Natural killer cell (primary cell): ENCODE data around the gene TANC1. TPM values are rescaled to one million over a fixed set of nuclear protein-coding genes. Genes with fewer than 3 reads are reported as not detected.

ENCODE experiments used
- ATAC-seq, 3 donors: fragments of 150-1000 bp in 2 of 3; fragments of 200-7000 bp in 1 of 3; cut with Tn5 transposase; 1 replicate in 1 of 3; 2 replicates in 2 of 3; pipeline ENCODE4 v1.10.0; 2021; ENCODE audit warnings: mild to moderate bottlenecking in 2 of 3, moderate library complexity in 2 of 3
- DNase-seq, 2 donors: peaks; one replicate each; pipeline versions ENCODE4 v3.0.0 to v3.0.0-alpha.2; 2013 to 2021; ENCODE audit warnings: mixed read lengths in 1 of 2
- H3K27ac ChIP-seq: one replicate; pipeline ENCODE4 v1.5.1; 2013; ENCODE audit warnings: mild to moderate bottlenecking, low read length
- H3K27me3 ChIP-seq: one replicate; pipeline ENCODE4 v1.6.1; 2013; ENCODE audit warnings: low read length; ENCODE audit not compliant: control insufficient read depth, insufficient read depth
- H3K36me3 ChIP-seq: one replicate; pipeline ENCODE4 v1.6.1; 2013; ENCODE audit warnings: low read length; ENCODE audit not compliant: control insufficient read depth, insufficient read depth
- H3K4me1 ChIP-seq: one replicate; pipeline ENCODE4 v1.6.1; 2013; ENCODE audit warnings: low read length; ENCODE audit not compliant: control insufficient read depth, insufficient read depth
- H3K4me3 ChIP-seq: one replicate; pipeline ENCODE4 v1.5.1; 2013; ENCODE audit warnings: low read length
- H3K9me3 ChIP-seq: one replicate; pipeline ENCODE4 v1.6.1; 2013; ENCODE audit warnings: low read length; ENCODE audit not compliant: control insufficient read depth, insufficient read depth
- H3K27ac Mint-ChIP-seq, 2 donors: one replicate each; pipeline ENCODE4 v1.8.0; 2022; ENCODE audit warnings: mild to moderate bottlenecking in 2 of 2, mixed read lengths in 2 of 2, moderate library complexity in 1 of 2
- H3K27me3 Mint-ChIP-seq, 2 donors: one replicate each; pipeline ENCODE4 v1.8.0; 2022; ENCODE audit warnings: low read depth in 2 of 2, mixed read lengths in 2 of 2
- H3K36me3 Mint-ChIP-seq: one replicate; pipeline ENCODE4 v1.8.0; 2022; ENCODE audit warnings: mixed read lengths
- H3K4me1 Mint-ChIP-seq, 2 donors: one replicate each; pipeline ENCODE4 v1.8.0; 2022; ENCODE audit warnings: mixed read lengths in 2 of 2
- H3K4me3 Mint-ChIP-seq: one replicate; pipeline ENCODE4 v1.8.0; 2022; ENCODE audit warnings: mild to moderate bottlenecking, moderate library complexity, mixed read lengths
- H3K9me3 Mint-ChIP-seq, 2 donors: one replicate each; pipeline ENCODE4 v1.8.0; 2022; ENCODE audit warnings: mixed read lengths in 2 of 2
- whole genome bisulfite sequencing: methylation state at CpG from one replicate; pipeline ENCODE4 v1.1.7; 2013; ENCODE audit warnings: missing lambda C conversion rate; ENCODE audit not compliant: insufficient coverage; 5-methylcytosine and 5-hydroxymethylcytosine counted together
- intact Hi-C: fragments of 100-400 bp; cut with micrococcal nuclease; formaldehyde crosslinking; loops from one replicate; pipeline ENCODE4 v1.14.2; 2022
- total RNA-seq, 4 donors: library from RNA; stranded (reverse); fragments of 120-200 nt in 1 of 4; gene quantifications; one replicate each; pipeline versions ENCODE4 v1.2.3 to v1.2.4, GENCODE V29; 2013 to 2022
- TF ChIP-seq, protein P1 (sequence below): fragments of 200-600 bp; IDR thresholded peaks from one replicate; pipeline ENCODE4 v1.8.0; 2022; ENCODE audit warnings: antibody characterized with exemption

TANC1 gene
- total RNA-seq, 3 donors from 2014 or later (not counting 1 experiment from before 2014, with no cell fraction given): 0.82 to 4.2 (median 1.1) TPM

- Histone ChIP-seq H3K27me3 (no peaks in the 10 kb centered on the region), H3K4me3 (no peak overlapping the region), H3K36me3 (no peaks in the 10 kb centered on the region), H3K9me3 (no peaks in the 10 kb centered on the region), H3K4me1 (no peaks in the 10 kb centered on the region), H3K27ac (no peak overlapping the region)
- no peaks in the 10 kb centered on the region for H3K9me3 Mint-ChIP-seq
- intact Hi-C loops: no loop called here
- DNase-seq (no peak), ATAC-seq (no peak)
- peaks cover 10 to 11% of the 10 kb centered on the region in 2 donors for H3K4me1 Mint-ChIP-seq
- no peak overlapping the region for H3K4me3 Mint-ChIP-seq
- TF ChIP-seq, protein P1, sequence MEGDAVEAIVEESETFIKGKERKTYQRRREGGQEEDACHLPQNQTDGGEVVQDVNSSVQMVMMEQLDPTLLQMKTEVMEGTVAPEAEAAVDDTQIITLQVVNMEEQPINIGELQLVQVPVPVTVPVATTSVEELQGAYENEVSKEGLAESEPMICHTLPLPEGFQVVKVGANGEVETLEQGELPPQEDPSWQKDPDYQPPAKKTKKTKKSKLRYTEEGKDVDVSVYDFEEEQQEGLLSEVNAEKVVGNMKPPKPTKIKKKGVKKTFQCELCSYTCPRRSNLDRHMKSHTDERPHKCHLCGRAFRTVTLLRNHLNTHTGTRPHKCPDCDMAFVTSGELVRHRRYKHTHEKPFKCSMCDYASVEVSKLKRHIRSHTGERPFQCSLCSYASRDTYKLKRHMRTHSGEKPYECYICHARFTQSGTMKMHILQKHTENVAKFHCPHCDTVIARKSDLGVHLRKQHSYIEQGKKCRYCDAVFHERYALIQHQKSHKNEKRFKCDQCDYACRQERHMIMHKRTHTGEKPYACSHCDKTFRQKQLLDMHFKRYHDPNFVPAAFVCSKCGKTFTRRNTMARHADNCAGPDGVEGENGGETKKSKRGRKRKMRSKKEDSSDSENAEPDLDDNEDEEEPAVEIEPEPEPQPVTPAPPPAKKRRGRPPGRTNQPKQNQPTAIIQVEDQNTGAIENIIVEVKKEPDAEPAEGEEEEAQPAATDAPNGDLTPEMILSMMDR: no peak
- no peak overlapping the region for H3K27ac Mint-ChIP-seq
- H3K36me3 Mint-ChIP-seq: no peaks in the 10 kb centered on the region
- H3K27me3 Mint-ChIP-seq: peaks cover 18 to 48% of the 10 kb centered on the region in 2 donors
Measured at GRCh38 chr2:158928965-158929364, 39.5 kb upstream of the TANC1 start.

DNA sequence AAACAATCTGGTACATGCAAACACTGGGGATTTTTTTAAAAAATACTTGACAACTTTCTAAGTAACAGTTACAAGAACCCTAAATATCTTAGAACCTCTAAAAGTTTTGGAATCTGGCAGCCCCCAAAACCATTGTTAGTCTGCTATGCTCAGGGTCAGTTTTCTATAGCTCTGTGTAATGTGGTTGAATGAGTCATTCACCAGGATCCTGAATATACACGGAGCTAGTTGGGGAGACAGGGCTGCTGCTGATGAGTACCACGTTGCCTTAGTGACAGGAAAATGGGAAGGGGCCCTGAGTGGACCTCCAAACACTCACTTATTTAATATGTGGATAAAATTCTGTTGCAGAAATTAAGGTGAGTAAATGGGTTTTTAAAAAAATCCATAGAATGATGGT lies 36.9 kb upstream of the TANC1 start:
- Mint-ChIP-seq H3K36me3 (no peaks in the 10 kb centered on the region), H3K4me1 (peaks cover 5% of the 10 kb centered on the region in 2 donors), H3K4me3 (no peak overlapping the region), H3K9me3 (no peaks in the 10 kb centered on the region), H3K27me3 (peaks cover 13 to 30% of the 10 kb centered on the region in 2 donors), H3K27ac (no peak overlapping the region)
- TF ChIP-seq, protein P1: no peak
- H3K27me3 ChIP-seq: no peaks in the 10 kb centered on the region
- no peaks in the 10 kb centered on the region for H3K4me1 ChIP-seq
- no peak overlapping the region for H3K4me3 ChIP-seq
- ATAC-seq: no peak
- H3K36me3 ChIP-seq: no peaks in the 10 kb centered on the region
- H3K27ac ChIP-seq: no peak overlapping the region
- no peak for DNase-seq
- H3K9me3 ChIP-seq: no peaks in the 10 kb centered on the region
- WGBS: 59% methylated on average over 2 of the region's 2 CpGs
- intact Hi-C loops: no loop called here

DNA sequence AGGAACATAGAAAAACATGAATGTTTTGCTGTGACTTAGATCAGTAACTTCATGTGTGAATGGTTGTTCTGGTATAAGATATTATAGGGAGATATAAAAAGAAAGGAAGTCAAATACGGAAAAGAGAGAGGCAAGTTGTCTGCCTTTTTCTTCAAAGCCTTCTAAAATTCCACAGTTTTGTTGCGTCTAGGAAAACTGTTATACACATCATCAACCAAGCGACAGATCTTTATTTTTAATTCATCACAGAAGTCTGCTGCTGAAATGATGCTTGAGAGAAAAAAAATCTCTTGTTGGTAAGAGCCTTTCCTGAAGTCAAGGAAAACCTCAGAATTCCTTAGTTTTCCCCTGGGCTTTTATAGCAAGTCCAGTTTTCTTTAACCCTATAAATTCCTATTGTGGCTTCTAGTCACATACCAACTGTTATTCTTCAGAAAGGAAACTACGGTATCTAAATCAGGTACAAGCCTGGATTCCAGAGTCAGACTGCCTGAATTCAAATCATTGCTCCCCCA lies 36.3 kb upstream of the TANC1 start:
- TF ChIP-seq, protein P1: no peak
- Mint-ChIP-seq H3K27me3 (peaks cover 13 to 33% of the 10 kb centered on the region in 2 donors), H3K27ac (no peak overlapping the region), H3K9me3 (no peaks in the 10 kb centered on the region), H3K4me3 (no peak overlapping the region), H3K4me1 (no peaks in the 10 kb centered on the region), H3K36me3 (no peaks in the 10 kb centered on the region)
- WGBS: 80% methylated on average over 3 of the region's 4 CpGs
- ATAC-seq (no peak), DNase-seq (no peak)
- Histone ChIP-seq H3K4me3 (no peak overlapping the region), H3K27ac (no peak overlapping the region), H3K27me3 (no peaks in the 10 kb centered on the region), H3K36me3 (no peaks in the 10 kb centered on the region), H3K9me3 (no peaks in the 10 kb centered on the region), H3K4me1 (no peaks in the 10 kb centered on the region)
- intact Hi-C loops: no loop called here

GRCh38 chr2:158934170-158934569 lies 34.3 kb upstream of the TANC1 start:
- H3K27me3 ChIP-seq: no peaks in the 10 kb centered on the region
- no peak overlapping the region for H3K4me3 Mint-ChIP-seq
- DNase-seq (no peak), ATAC-seq (no peak)
- peaks cover 7 to 42% of the 10 kb centered on the region in 2 donors for H3K27me3 Mint-ChIP-seq
- intact Hi-C loops: no loop called here
- H3K9me3 ChIP-seq: no peaks in the 10 kb centered on the region
- H3K36me3 ChIP-seq: no peaks in the 10 kb centered on the region
- H3K27ac Mint-ChIP-seq: no peak overlapping the region
- TF ChIP-seq, protein P1: no peak
- no peaks in the 10 kb centered on the region for H3K9me3 Mint-ChIP-seq
- H3K36me3 Mint-ChIP-seq: no peaks in the 10 kb centered on the region
- H3K4me1 Mint-ChIP-seq: no peaks in the 10 kb centered on the region
- WGBS: no CpG with 5 or more reads among the region's 2 CpGs
- H3K27ac ChIP-seq: no peak overlapping the region
- no peak overlapping the region for H3K4me3 ChIP-seq
- H3K4me1 ChIP-seq: no peaks in the 10 kb centered on the region
